NK-92 (cell line): ENCODE measurements around the gene COMMD4.

Source experiments
- DNase-seq: peaks from one replicate; lab custom pipeline; 2025; ENCODE audit not compliant: unreplicated experiment; lab: John Stamatoyannopoulos, UW

The COMMD4 gene

GRCh38 chr15:75356006-75356405 lies 20.1 kb downstream of the COMMD4 start:
- no peak for DNase-seq

- no peak for DNase-seq
These were observed 20.7 kb downstream of the COMMD4 start for GRCh38 chr15:75356517-75356916.

GRCh38 chr15:75357976-75358673 lies 22.3 kb downstream of the COMMD4 start:
- DNase-seq, result no peak

- DNase-seq, result no peak
These were observed 23.1 kb downstream of the COMMD4 start for GRCh38 chr15:75358771-75359536.

GRCh38 chr15:75359537-75360250 lies 23.8 kb downstream of the COMMD4 start:
- DNase-seq, result no peak

- DNase-seq, result no peak
These were observed 24.5 kb downstream of the COMMD4 start for GRCh38 chr15:75360391-75360790.

- no peak for DNase-seq
These were observed 25.0 kb downstream of the COMMD4 start for GRCh38 chr15:75360856-75361255.

GRCh38 chr15:75361361-75361988 lies 25.6 kb downstream of the COMMD4 start:
- DNase-seq, result no peak

GRCh38 chr15:75361989-75362641 lies 26.3 kb downstream of the COMMD4 start:
- no peak for DNase-seq

- no peak for DNase-seq
These were observed 26.9 kb downstream of the COMMD4 start for GRCh38 chr15:75362642-75363249.

GRCh38 chr15:75363786-75364185 lies 27.9 kb downstream of the COMMD4 start:
- no peak for DNase-seq

GRCh38 chr15:75364881-75365280 lies 29.0 kb downstream of the COMMD4 start:
- no peak for DNase-seq

- no peak for DNase-seq
These were observed 30.3 kb downstream of the COMMD4 start for GRCh38 chr15:75366163-75366562.

GRCh38 chr15:75367006-75367405 lies 31.1 kb downstream of the COMMD4 start:
- DNase-seq, result no peak

GRCh38 chr15:75367406-75367912 lies 31.6 kb downstream of the COMMD4 start:
- no peak for DNase-seq

GRCh38 chr15:75367913-75368688 lies 32.2 kb downstream of the COMMD4 start, which contains the start of gene MAN2C1:
MAN2C1 (minus strand) TSS chr15:75368607; CDS start chr15:75368583, 24 bp downstream.
- peak; percentile 58 for DNase-seq

GRCh38 chr15:75368689-75369239 lies 32.9 kb downstream of the COMMD4 start:
- no peak for DNase-seq

- no peak for DNase-seq
These were observed 34.2 kb downstream of the COMMD4 start for GRCh38 chr15:75369897-75370581.
